OCI-LY1 (cell line): Measurements from ENCODE around the gene TMOD4.
A peak's percentile ranks its signal among the peaks of the same experiment; 100 is the strongest.

Source experiments
- H2AFZ ChIP-seq: fragments of 200-600 bp; sonication (generic), shearing (Covaris generic); 2 replicates; pipeline ENCODE4 v1.6.0; 2014; ENCODE audit warnings: antibody characterized with exemption, mild to moderate bottlenecking, low read length
- H3F3A ChIP-seq: fragments of 200-600 bp; sonication (generic), shearing (Covaris generic); 2 replicates; pipeline ENCODE4 v1.6.0; 2014; ENCODE audit warnings: mild to moderate bottlenecking, antibody characterized with exemption, low read length, moderate library complexity; ENCODE audit not compliant: insufficient read depth
- H3K27ac ChIP-seq: fragments of 200-600 bp; sonication (generic); 2 replicates; pipeline ENCODE4 v1.5.1; 2014; ENCODE audit warnings: low read length, mixed run types, mild to moderate bottlenecking, low read depth; ENCODE audit not compliant: poor library complexity, severe bottlenecking
- H3K27me3 ChIP-seq: fragments of 200-600 bp; sonication (generic); 2 replicates; pipeline ENCODE4 v1.6.0; 2014; ENCODE audit warnings: antibody characterized with exemption, mild to moderate bottlenecking, low read length, moderate library complexity; ENCODE audit not compliant: insufficient read depth
- H3K36me3 ChIP-seq: fragments of 200-600 bp; sonication (generic); 2 replicates; pipeline ENCODE4 v1.6.1; 2014; ENCODE audit warnings: mild to moderate bottlenecking, antibody characterized with exemption, low read length, moderate library complexity, mixed read lengths; ENCODE audit not compliant: insufficient read depth
- H3K4me1 ChIP-seq: fragments of 200-600 bp; sonication (generic); 2 replicates; pipeline ENCODE4 v1.5.1; 2014; ENCODE audit warnings: mild to moderate bottlenecking, low read length, moderate library complexity; ENCODE audit not compliant: insufficient read depth, severe bottlenecking
- H3K4me2 ChIP-seq: fragments of 200-600 bp; sonication (generic), shearing (Covaris generic); 2 replicates; pipeline ENCODE4 v1.6.1; 2014; ENCODE audit warnings: low read length
- H3K4me3 ChIP-seq: fragments of 200-600 bp; sonication (generic); 2 replicates; pipeline ENCODE4 v1.5.1; 2014; ENCODE audit warnings: low read length, low read depth, mild to moderate bottlenecking, mixed read lengths; ENCODE audit not compliant: poor library complexity, severe bottlenecking
- H3K79me2 ChIP-seq: fragments of 200-600 bp; shearing (Covaris generic); 2 replicates; pipeline ENCODE4 v1.6.1; 2016; ENCODE audit warnings: mixed run types, low read length, mixed read lengths; ENCODE audit not compliant: insufficient read depth
- H3K9ac ChIP-seq: fragments of 200-600 bp; sonication (generic), shearing (Covaris generic); 2 replicates; pipeline ENCODE4 v1.6.1; 2014; ENCODE audit warnings: mild to moderate bottlenecking, low read length, mixed read lengths
- H3K9me2 ChIP-seq: fragments of 200-600 bp; sonication (generic), shearing (Covaris generic); 2 replicates; pipeline ENCODE4 v1.6.1; 2014; ENCODE audit warnings: low read depth, mild to moderate bottlenecking, low read length, mixed read lengths
- H3K9me3 ChIP-seq: fragments of 200-600 bp; shearing (Covaris generic); 2 replicates; pipeline ENCODE4 v1.6.1; 2014; ENCODE audit warnings: low read length, mixed read lengths
- H4K20me1 ChIP-seq: fragments of 200-600 bp; sonication (generic), shearing (Covaris generic); 2 replicates; pipeline ENCODE4 v1.6.0; 2016; ENCODE audit warnings: mild to moderate bottlenecking, low read length; ENCODE audit not compliant: insufficient read depth
- CTCF ChIP-seq: fragments of 200-600 bp; sonication (generic), shearing (Covaris generic); IDR thresholded peaks from 2 replicates; pipeline ENCODE4 v1.5.1; 2017; ENCODE audit warnings: mild to moderate bottlenecking, antibody characterized with exemption, low read length, moderate library complexity, mixed read lengths
- EZH2 ChIP-seq: fragments of 200-600 bp; sonication (generic), shearing (Covaris generic); IDR thresholded peaks from 2 replicates; pipeline ENCODE4 v1.8.0; 2017; ENCODE audit warnings: borderline replicate concordance, mixed run types, mild to moderate bottlenecking, antibody characterized with exemption, low read length, moderate library complexity, mixed read lengths

Gene TMOD4

GRCh38 chr1:151146072-151146411, 29.7 kb downstream of the TMOD4 start:
- Histone ChIP-seq H3K79me2 (no peaks in the 10 kb centered on the region), H3F3A (no peaks in the 10 kb centered on the region), H3K36me3 (no peaks in the 10 kb centered on the region), H2AFZ (no peak overlapping the region), H4K20me1 (no peaks in the 10 kb centered on the region), H3K27me3 (0 out of 2 replicates have a peak, but pooled peaks cover 5% of the 10 kb centered on the region), H3K4me1 (peaks cover 33% of the 10 kb centered on the region), H3K27ac (no peak overlapping the region), H3K4me2 (peak overlapping the region; percentile 91), H3K4me3 (peak overlapping the region; percentile 71), H3K9ac (peak overlapping the region; percentile 69), H3K9me3 (no peaks in the 10 kb centered on the region), H3K9me2 (no peaks in the 10 kb centered on the region)
- no peak for TF ChIP-seq EZH2

- Histone ChIP-seq H3K4me2 (peak overlapping the region; percentile 91), H3K4me3 (peak overlapping the region; percentile 71), H3K36me3 (no peaks in the 10 kb centered on the region), H3K9ac (no peak overlapping the region; the same call in 1 of the 2 replicates), H3K27me3 (0 out of 2 replicates have a peak, but pooled peaks cover 5% of the 10 kb centered on the region), H4K20me1 (no peaks in the 10 kb centered on the region), H3K9me3 (no peaks in the 10 kb centered on the region), H3K27ac (no peak overlapping the region), H3K9me2 (no peaks in the 10 kb centered on the region), H3K4me1 (peaks cover 33% of the 10 kb centered on the region), H3F3A (no peaks in the 10 kb centered on the region), H3K79me2 (no peaks in the 10 kb centered on the region), H2AFZ (no peak overlapping the region)
- TF ChIP-seq CTCF (no peak), EZH2 (no peak)
Observed at GRCh38 chr1:151145304-151146071, 30.3 kb downstream of the TMOD4 start.

- no peaks in the 10 kb centered on the region for H3K9me2 ChIP-seq
- no peak overlapping the region for H3K4me3 ChIP-seq
- H4K20me1 ChIP-seq: no peaks in the 10 kb centered on the region
- H3K79me2 ChIP-seq: no peaks in the 10 kb centered on the region
- H3K9ac ChIP-seq: no peak overlapping the region
- TF ChIP-seq CTCF (no peak), EZH2 (no peak)
- H3F3A ChIP-seq: no peaks in the 10 kb centered on the region
- H3K4me1 ChIP-seq: peaks cover 33% of the 10 kb centered on the region
- no peaks in the 10 kb centered on the region for H3K9me3 ChIP-seq
- H2AFZ ChIP-seq: no peak overlapping the region
- H3K27ac ChIP-seq: no peak overlapping the region
- H3K36me3 ChIP-seq: no peaks in the 10 kb centered on the region
- H3K4me2 ChIP-seq: no peak overlapping the region
- peaks cover 11% of the 10 kb centered on the region; the same call in 1 of the 2 replicates for H3K27me3 ChIP-seq
Observed at GRCh38 chr1:151144474-151145303, 31.1 kb downstream of the TMOD4 start.
